Measurements from ENCODE around the gene POU4F1. TPM values are rescaled to one million over a fixed set of nuclear protein-coding genes. Genes with fewer than 3 reads are reported as not detected.
A peak's percentile ranks its signal among the peaks of the same experiment; 100 is the strongest.

The POU4F1 gene
- total and polyA plus RNA-seq, 2 of the 13 experiments (the other 11 are each of a cell fraction or from before 2014, with no cell fraction given) = 1.0 to 1.1 TPM

GRCh38 chr13:78589206-78589605 is 14.1 kb downstream of the POU4F1 start (continued):
- TF ChIP-seq SKIL (CRISPR knock-in tag; IDR thresholded peaks at IDR 0.05; ENCODE audit: borderline replicate concordance) = no peak
- TF ChIP-seq ZBTB42 (CRISPR knock-in tag; IDR thresholded peaks at IDR 0.05) = no peak
- TF ChIP-seq TRAFD1 (CRISPR knock-in tag; IDR thresholded peaks at IDR 0.05; ENCODE audit: borderline replicate concordance) = no peak
- no peak for TF ChIP-seq ZFP36L1 (CRISPR knock-in tag; IDR thresholded peaks at IDR 0.05)
- no peak for TF ChIP-seq TCF7L2 (IDR thresholded peaks at IDR 0.05; ENCODE audit: low read depth, low read length)
- no peak for TF ChIP-seq GTF2F1 (IDR thresholded peaks at IDR 0.05; ENCODE audit: low read length)
- 0 out of 2 replicates have a peak, but pooled peaks have one; percentile 36 for TF ChIP-seq KLF6 (CRISPR knock-in tag; IDR thresholded peaks at IDR 0.05)
- no peak for TF ChIP-seq ZBTB26 (CRISPR knock-in tag; IDR thresholded peaks at IDR 0.05; ENCODE audit: borderline replicate concordance)
- no peak for TF ChIP-seq SMARCC2 (IDR thresholded peaks at IDR 0.05)
- TF ChIP-seq ZNF205 (CRISPR knock-in tag; IDR thresholded peaks at IDR 0.05) = 0 out of 2 replicates have a peak, but pooled peaks have one; percentile 41
- no peak for TF ChIP-seq ZKSCAN5 (CRISPR knock-in tag; IDR thresholded peaks at IDR 0.05)
- no peak for TF ChIP-seq TBX2 (CRISPR knock-in tag; IDR thresholded peaks at IDR 0.05; ENCODE audit: borderline replicate concordance)
- TF ChIP-seq TRIM22 (IDR thresholded peaks at IDR 0.05) = no peak
- no peak for TF ChIP-seq MXD1 (CRISPR knock-in tag; IDR thresholded peaks at IDR 0.05)
- no peak for TF ChIP-seq ZSCAN25 (CRISPR knock-in tag; IDR thresholded peaks at IDR 0.05)
- no peak for TF ChIP-seq KLF16 (CRISPR knock-in tag; IDR thresholded peaks at IDR 0.05)
- no peak for TF ChIP-seq FOSL1 (CRISPR knock-in tag; IDR thresholded peaks at IDR 0.05; ENCODE audit: borderline replicate concordance)
- peak; percentile 37; the same call in 1 of the 2 replicates for TF ChIP-seq ELF3 (CRISPR knock-in tag; IDR thresholded peaks at IDR 0.05)
- peak; percentile 33; the same call in 1 of the 2 replicates for TF ChIP-seq ZBTB21 (CRISPR knock-in tag; IDR thresholded peaks at IDR 0.05)
- no peak for TF ChIP-seq ARNT2 (CRISPR knock-in tag; IDR thresholded peaks at IDR 0.05; ENCODE audit: low read depth)
- no peak for TF ChIP-seq TBP (CRISPR knock-in tag; IDR thresholded peaks at IDR 0.05)
- no peak for TF ChIP-seq ZNF207 (IDR thresholded peaks at IDR 0.05; ENCODE audit: borderline replicate concordance)
- TF ChIP-seq ZBTB34 (CRISPR knock-in tag; IDR thresholded peaks at IDR 0.05) = no peak
- TF ChIP-seq ASH2L (IDR thresholded peaks at IDR 0.05; ENCODE audit: insufficient read length, low read depth, low read length) = no peak
